Vagina (tissue), 2 donors: ENCODE results near the gene TUT7.

Source experiments
- CTCF ChIP-seq, 3 experiments: fragments of 450-650 bp in 2 of 3; fragments of 200-600 bp in 1 of 3; sonication (generic) in 1 of 3; IDR thresholded peaks; one replicate each; pipeline ENCODE4 v1.5.1; 2017 to 2019; ENCODE audit warnings: antibody characterized with exemption in 3 of 3, mild to moderate bottlenecking in 2 of 3, moderate library complexity in 2 of 3
- POLR2A ChIP-seq, 2 donors: fragments of 450-650 bp; IDR thresholded peaks; one replicate each; pipeline ENCODE4 v1.6.1; 2017; ENCODE audit warnings: antibody characterized with exemption in 2 of 2, mild to moderate bottlenecking in 2 of 2, moderate library complexity in 2 of 2
- POLR2AphosphoS5 ChIP-seq, 2 donors: sonication (generic); formaldehyde crosslinking; IDR thresholded peaks; one replicate each; pipeline ENCODE4 v1.9.0; 2017; ENCODE audit warnings: antibody characterized with exemption in 2 of 2, mild to moderate bottlenecking in 2 of 2, low read depth in 1 of 2; ENCODE audit not compliant: insufficient read depth in 1 of 2

- no peak for TF ChIP-seq CTCF (IDR thresholded peaks at IDR 0.05)
- TF ChIP-seq POLR2AphosphoS5 (IDR thresholded peaks at IDR 0.05; ENCODE audit: insufficient read depth in 1 of 2, low read depth in 1 of 2) = no peak
- no peak for TF ChIP-seq POLR2A (IDR thresholded peaks at IDR 0.05)
These were observed 13.7 kb downstream of the TUT7 start for GRCh38 chr9:86340356-86341006.
